Osteoblast (primary cell): ENCODE results near the gene TUSC2. TPM values are rescaled to one million over a fixed set of nuclear protein-coding genes. Genes with fewer than 3 reads are reported as not detected.

Experiments
- DNase-seq: peaks from one replicate; pipeline ENCODE4 v3.0.0; 2011; ENCODE audit warnings: low spot score, mixed read lengths; ENCODE audit not compliant: insufficient read length; ENCODE audit errors: missing footprints
- H2AFZ ChIP-seq: 2 replicates; pipeline ENCODE4 v1.6.0; 2011; ENCODE audit warnings: mild to moderate bottlenecking, low read length
- H3K27ac ChIP-seq: 2 replicates; pipeline ENCODE4 v1.5.1; 2011; ENCODE audit warnings: mild to moderate bottlenecking, low read depth, low read length, moderate library complexity
- H3K27me3 ChIP-seq: 2 replicates; pipeline ENCODE4 v1.6.0; 2012; ENCODE audit warnings: mild to moderate bottlenecking, control low read depth, inconsistent platforms, low read length, moderate library complexity; ENCODE audit not compliant: insufficient read depth
- H3K36me3 ChIP-seq: 2 replicates; pipeline ENCODE4 v1.5.1; 2011; ENCODE audit warnings: mild to moderate bottlenecking, low read length, control low read depth, moderate library complexity; ENCODE audit not compliant: insufficient read depth
- H3K4me1 ChIP-seq: 2 replicates; pipeline ENCODE4 v1.5.1; 2011; ENCODE audit warnings: mild to moderate bottlenecking, low read length, control low read depth, moderate library complexity; ENCODE audit not compliant: insufficient read depth
- H3K4me2 ChIP-seq: 2 replicates; pipeline ENCODE4 v1.6.0; 2011; ENCODE audit warnings: mild to moderate bottlenecking, low read length; ENCODE audit not compliant: insufficient read depth
- H3K4me3 ChIP-seq: fragments of 200-600 bp; sonication (generic); 3 replicates; pipeline ENCODE4 v1.5.1; 2012; ENCODE audit warnings: mild to moderate bottlenecking, low read length, inconsistent platforms; ENCODE audit not compliant: insufficient read depth
- H3K79me2 ChIP-seq: 2 replicates; pipeline ENCODE4 v1.6.0; 2012; ENCODE audit warnings: mild to moderate bottlenecking, low read length, control low read depth, inconsistent platforms; ENCODE audit not compliant: insufficient read depth
- H3K9me3 ChIP-seq: 2 replicates; pipeline ENCODE4 v1.5.1; 2011; ENCODE audit warnings: low read depth, low read length, control low read depth
- H4K20me1 ChIP-seq: 2 replicates; pipeline ENCODE4 v1.6.0; 2012; ENCODE audit warnings: mild to moderate bottlenecking, low read length, control low read depth; ENCODE audit not compliant: insufficient read depth
- CTCF ChIP-seq: IDR thresholded peaks from 2 replicates; pipeline ENCODE4 v1.5.1; 2011; ENCODE audit warnings: mild to moderate bottlenecking, low read depth, low read length, moderate library complexity; ENCODE audit errors: extremely low read depth
- total RNA-seq: library from RNA; depleted of rRNA; stranded (reverse); fragments of >200 nt; gene quantifications from 2 replicates; pipeline ENCODE4 v1.2.3, GENCODE V29; 2012

Gene TUSC2
- total RNA-seq, 1 donor = 16.6 TPM

GRCh38 chr3:50353245-50354004 lies 25.4 kb upstream of the TUSC2 start:
- H2AFZ ChIP-seq = no peak overlapping the region
- H3K4me3 ChIP-seq = no peak overlapping the region
- no peaks in the 10 kb centered on the region for H3K27me3 ChIP-seq
- peaks cover 65% of the 10 kb centered on the region for H4K20me1 ChIP-seq
- no peak for DNase-seq
- H3K4me2 ChIP-seq = no peak overlapping the region
- TF ChIP-seq CTCF = no peak
- H3K9me3 ChIP-seq = no peaks in the 10 kb centered on the region
- H3K79me2 ChIP-seq = peaks cover 88% of the 10 kb centered on the region
- peak overlapping the region; percentile 64 for H3K27ac ChIP-seq
- peaks cover 52% of the 10 kb centered on the region for H3K36me3 ChIP-seq
- peaks cover 52% of the 10 kb centered on the region for H3K4me1 ChIP-seq

- DNase-seq = peak; percentile 96
Measured at GRCh38 chr3:50352781-50353180, 24.8 kb upstream of the TUSC2 start.

GRCh38 chr3:50351323-50351697 lies 23.3 kb upstream of the TUSC2 start:
- Histone ChIP-seq H3K27me3 (no peaks in the 10 kb centered on the region), H3K36me3 (peaks cover 53% of the 10 kb centered on the region), H3K4me1 (peaks cover 31% of the 10 kb centered on the region), H2AFZ (peak overlapping the region; percentile 96), H3K4me3 (peak overlapping the region; percentile 97), H4K20me1 (peaks cover 44% of the 10 kb centered on the region), H3K79me2 (peaks cover 68% of the 10 kb centered on the region), H3K9me3 (no peaks in the 10 kb centered on the region), H3K27ac (peak overlapping the region; percentile 80), H3K4me2 (peak overlapping the region; percentile 98)
- DNase-seq = no peak
- no peak for TF ChIP-seq CTCF

More at GRCh38 chr3:50352781-50353180, 24.8 kb upstream of the TUSC2 start:
- Histone ChIP-seq H3K4me1 (peaks cover 46% of the 10 kb centered on the region), H2AFZ (no peak overlapping the region), H3K9me3 (no peaks in the 10 kb centered on the region), H4K20me1 (peaks cover 58% of the 10 kb centered on the region), H3K36me3 (peaks cover 58% of the 10 kb centered on the region), H3K4me2 (no peak overlapping the region), H3K27me3 (no peaks in the 10 kb centered on the region), H3K4me3 (no peak overlapping the region), H3K79me2 (peaks cover 83% of the 10 kb centered on the region), H3K27ac (peak overlapping the region; percentile 64)
- TF ChIP-seq CTCF = peak; percentile 54

- H3K4me2 ChIP-seq = peak within 1 kb of the TSS; percentile 98
- no peaks in the 10 kb centered on the region for H3K27me3 ChIP-seq
- peak within 1 kb of the TSS; percentile 96 for H2AFZ ChIP-seq
- no peaks in the 10 kb centered on the region for H3K9me3 ChIP-seq
- H3K36me3 ChIP-seq = peaks cover 48% of the 10 kb centered on the region
- H4K20me1 ChIP-seq = peaks cover 38% of the 10 kb centered on the region
- peak; percentile 98 for DNase-seq
- H3K4me3 ChIP-seq = peak within 1 kb of the TSS; percentile 97
- peaks cover 28% of the 10 kb centered on the region for H3K4me1 ChIP-seq
- peaks cover 62% of the 10 kb centered on the region for H3K79me2 ChIP-seq
- peak within 1 kb of the TSS; percentile 80 for H3K27ac ChIP-seq
- no peak for TF ChIP-seq CTCF
Measured at GRCh38 chr3:50350527-50351322, 22.7 kb upstream of the TUSC2 start, which contains the start of the genes CYB561D2 and NPRL2. Gene CYB561D2, plus strand, starts transcription at chr3:50350862. Its CDS starts 572 bp downstream, at chr3:50351434. Gene NPRL2, minus strand, starts transcription at chr3:50350775. Its CDS starts 123 bp downstream, at chr3:50350652.
